ENCODE results near the gene SPPL2B. TPM values are rescaled to one million over a fixed set of nuclear protein-coding genes. Genes with fewer than 3 reads are reported as not detected.

The SPPL2B gene
- total and polyA plus RNA-seq, 4 experiments from 2014 or later: 6.2 to 82.8 (median 43.1) TPM

DNA sequence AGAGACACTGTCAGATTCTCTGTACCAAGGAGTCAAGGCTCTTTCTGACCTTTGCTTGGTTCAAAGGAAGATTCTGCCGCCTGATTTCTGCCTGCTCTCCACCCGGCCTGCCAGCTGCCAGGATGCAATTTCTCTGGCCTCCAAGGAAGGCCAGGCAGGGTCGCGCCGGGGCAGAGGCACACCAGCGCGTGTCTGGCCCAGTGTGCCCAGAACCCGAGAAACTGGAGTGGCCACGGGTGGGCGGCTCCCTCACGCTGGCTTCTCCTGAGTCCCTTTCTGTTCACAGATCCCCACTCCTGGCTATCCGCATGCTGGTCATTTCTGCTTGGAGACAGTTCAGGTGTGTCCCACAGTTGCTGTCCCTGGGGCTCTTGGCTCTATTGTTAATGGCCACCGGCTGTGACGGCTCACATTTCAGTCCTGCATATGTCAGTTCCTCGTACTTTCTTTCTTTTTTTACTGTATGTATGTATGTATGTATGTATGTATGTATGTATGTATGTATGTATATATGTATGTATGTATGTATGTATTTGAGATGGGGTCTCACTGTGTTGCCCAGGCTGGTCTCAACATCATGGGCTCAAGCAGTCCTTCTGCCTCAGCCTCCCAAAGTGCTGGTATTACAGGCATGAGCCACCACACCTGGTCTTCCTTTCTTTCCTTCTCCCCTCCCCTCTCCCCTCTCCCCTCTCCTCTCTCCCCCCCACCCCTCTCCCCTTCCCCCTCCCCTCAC, 48.5 kb downstream of the SPPL2B start:
- POLR2A ChIA-PET (ENCODE audit: partially characterized antibody): no interaction called here
- peaks cover 4 to 6% of the 10 kb centered on the region in 2 donors for H3K27me3 Mint-ChIP-seq
- H3K9me3 Mint-ChIP-seq: peaks cover 0 to 17% (median 10%) of the 10 kb centered on the region in 8 donors
- H3K4me1 ChIP-seq (ENCODE audit: insufficient read depth, low read length): no peaks in the 10 kb centered on the region
- H3K4me1 Mint-ChIP-seq: no peaks in the 10 kb centered on the region
- CTCF ChIA-PET (ENCODE audit: partially characterized antibody): no interaction called here
- H3K36me3 Mint-ChIP-seq: peaks cover 0 to 9% of the 10 kb centered on the region in 2 donors
- H3K9me3 ChIP-seq (ENCODE audit: control insufficient read depth in 1 of 2, low read length in 2 of 2): no peaks in the 10 kb centered on the region
- intact Hi-C loops (cut with micrococcal nuclease): no loop called here
- no peak overlapping the region for H3K27ac Mint-ChIP-seq
- H3K4me3 Mint-ChIP-seq: no peak overlapping the region
- H3K27ac ChIP-seq (ENCODE audit: low read depth, low read length): no peak overlapping the region
- H3K27me3 ChIP-seq (ENCODE audit: insufficient read depth, low read length): no peaks in the 10 kb centered on the region
- DNase-seq: peak in 1 of 5 donors; percentile 11
- H3K4me3 ChIP-seq (ENCODE audit: low read length in 2 of 2): no peak overlapping the region
- H3K36me3 ChIP-seq (ENCODE audit: insufficient read depth, low read length): no peaks in the 10 kb centered on the region

- ChIA-PET POLR2A (ENCODE audit: partially characterized antibody) (no interaction called here), CTCF (ENCODE audit: partially characterized antibody) (no interaction called here)
- Histone ChIP-seq H3K36me3 (ENCODE audit: insufficient read depth, low read length) (no peaks in the 10 kb centered on the region), H3K27ac (ENCODE audit: low read depth, low read length) (no peak overlapping the region), H3K9me3 (ENCODE audit: control insufficient read depth in 1 of 2, low read length in 2 of 2) (no peaks in the 10 kb centered on the region), H3K4me3 (ENCODE audit: low read length in 2 of 2) (no peak overlapping the region), H3K27me3 (ENCODE audit: insufficient read depth, low read length) (no peaks in the 10 kb centered on the region), H3K4me1 (ENCODE audit: insufficient read depth, low read length) (no peaks in the 10 kb centered on the region)
- intact Hi-C loops (cut with micrococcal nuclease): no loop called here
- no peak for DNase-seq
- Mint-ChIP-seq H3K4me3 (no peak overlapping the region), H3K9me3 (peaks cover 0 to 17% (median 8%) of the 10 kb centered on the region in 8 donors), H3K4me1 (peaks cover 0 to 3% (median 0%) of the 10 kb centered on the region in 4 donors), H3K27me3 (peaks cover 3 to 5% of the 10 kb centered on the region in 2 donors), H3K36me3 (peaks cover 0 to 9% of the 10 kb centered on the region in 2 donors), H3K27ac (no peak overlapping the region)
These were observed 52.1 kb downstream of the SPPL2B start for GRCh38 chr19:2380567-2380966.

- peaks cover 0 to 17% (median 8%) of the 10 kb centered on the region in 8 donors for H3K9me3 Mint-ChIP-seq
- Histone ChIP-seq H3K36me3 (ENCODE audit: insufficient read depth, low read length) (no peaks in the 10 kb centered on the region), H3K4me3 (ENCODE audit: low read length in 2 of 2) (no peak overlapping the region), H3K9me3 (ENCODE audit: control insufficient read depth in 1 of 2, low read length in 2 of 2) (no peaks in the 10 kb centered on the region), H3K27me3 (ENCODE audit: insufficient read depth, low read length) (no peaks in the 10 kb centered on the region), H3K27ac (ENCODE audit: low read depth, low read length) (no peak overlapping the region), H3K4me1 (ENCODE audit: insufficient read depth, low read length) (no peaks in the 10 kb centered on the region)
- peaks cover 0 to 3% (median 0%) of the 10 kb centered on the region in 4 donors for H3K4me1 Mint-ChIP-seq
- peaks cover 0 to 9% of the 10 kb centered on the region in 2 donors for H3K36me3 Mint-ChIP-seq
- peak in 1 of 5 donors; percentile 24 for DNase-seq
- H3K27me3 Mint-ChIP-seq: peaks cover 3 to 5% of the 10 kb centered on the region in 2 donors
- ChIA-PET CTCF (ENCODE audit: partially characterized antibody) (no interaction called here), POLR2A (ENCODE audit: partially characterized antibody) (no interaction called here)
- no peak overlapping the region for H3K27ac Mint-ChIP-seq
- intact Hi-C loops (cut with micrococcal nuclease): no loop called here
- no peak overlapping the region for H3K4me3 Mint-ChIP-seq
These were observed 52.8 kb downstream of the SPPL2B start for GRCh38 chr19:2381148-2381820.

DNA sequence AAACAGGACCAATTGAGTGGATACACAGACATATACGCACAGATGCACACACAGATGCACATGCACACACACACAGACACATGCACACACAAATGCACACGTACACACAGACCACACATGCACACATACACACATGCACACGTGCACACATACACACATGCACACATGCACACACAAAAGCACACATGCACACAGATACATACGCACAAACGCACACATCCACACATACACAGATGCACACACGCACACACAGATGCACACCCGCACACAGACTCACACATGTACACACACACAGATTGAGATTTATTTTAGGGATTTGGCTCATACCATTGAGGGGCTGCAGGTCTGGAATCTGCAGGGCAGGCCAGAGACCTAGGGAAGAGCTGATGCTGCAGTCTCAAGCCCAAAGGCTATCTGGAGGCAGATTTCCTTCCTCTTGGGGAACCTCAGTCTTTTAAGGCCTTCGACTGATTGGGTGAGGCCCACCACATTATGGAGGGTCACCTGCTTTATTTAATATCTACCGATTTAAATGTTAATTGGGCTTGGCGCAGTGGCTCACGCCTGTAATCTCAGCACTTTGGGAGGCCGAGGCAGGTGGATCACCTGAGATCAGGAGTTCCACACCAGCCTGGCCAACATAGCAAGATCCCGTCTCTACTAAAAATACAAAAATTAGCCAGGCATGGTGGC, 54.2 kb downstream of the SPPL2B start:
- Mint-ChIP-seq H3K36me3 (peaks cover 0 to 9% of the 10 kb centered on the region in 2 donors), H3K4me3 (peak overlapping the region in 1 of 8 donors; percentile 14), H3K27ac (no peak overlapping the region), H3K27me3 (peaks cover 3 to 5% of the 10 kb centered on the region in 2 donors), H3K4me1 (peaks cover 0 to 3% (median 0%) of the 10 kb centered on the region in 4 donors), H3K9me3 (peaks cover 0 to 17% (median 8%) of the 10 kb centered on the region in 8 donors)
- Histone ChIP-seq H3K4me3 (ENCODE audit: low read length in 2 of 2) (no peak overlapping the region), H3K27me3 (ENCODE audit: insufficient read depth, low read length) (no peaks in the 10 kb centered on the region), H3K27ac (ENCODE audit: low read depth, low read length) (no peak overlapping the region), H3K9me3 (ENCODE audit: control insufficient read depth in 1 of 2, low read length in 2 of 2) (no peaks in the 10 kb centered on the region), H3K36me3 (ENCODE audit: insufficient read depth, low read length) (no peaks in the 10 kb centered on the region), H3K4me1 (ENCODE audit: insufficient read depth, low read length) (no peaks in the 10 kb centered on the region)
- ChIA-PET CTCF (ENCODE audit: partially characterized antibody) (no interaction called here), POLR2A (ENCODE audit: partially characterized antibody) (no interaction called here)
- intact Hi-C loops (cut with micrococcal nuclease): no loop called here
- DNase-seq: peak in 1 of 5 donors; percentile 8

DNA sequence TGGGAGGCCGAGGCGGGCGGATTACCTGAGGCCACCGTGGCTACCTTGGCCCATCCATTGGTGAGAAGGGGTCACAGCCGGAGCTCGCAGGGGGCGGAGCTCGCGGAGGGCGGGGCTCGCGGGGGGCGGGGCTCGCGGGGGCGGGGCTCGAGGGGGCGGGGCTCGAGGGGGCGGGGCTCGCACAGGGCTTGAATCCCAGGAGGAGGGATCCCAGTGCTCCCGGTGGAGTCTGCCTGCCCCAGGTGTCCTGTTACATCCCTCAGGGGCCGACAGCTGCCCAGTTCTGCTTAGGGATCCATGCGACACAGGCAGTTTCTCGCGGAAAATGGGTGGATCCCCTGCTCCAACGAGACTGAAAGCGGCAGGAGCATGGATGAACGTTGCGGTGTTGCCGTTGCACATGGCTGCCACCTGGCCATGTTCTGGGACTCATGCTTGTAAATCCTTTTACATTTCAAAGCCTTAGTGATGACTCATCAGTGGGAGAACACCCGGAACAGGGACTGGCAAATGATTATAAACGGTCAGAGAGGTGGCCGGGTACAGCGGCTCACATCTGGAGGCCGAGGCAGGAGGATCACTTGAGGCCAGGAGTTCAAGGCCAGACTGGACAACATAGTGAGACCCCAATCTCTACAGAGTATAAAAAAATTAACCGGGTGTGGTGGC, 56.7 kb downstream of the SPPL2B start:
- CTCF ChIA-PET (ENCODE audit: partially characterized antibody): interaction anchor here (2.4 kb wide), 1 partner anchor 8 kb away, joined by 11 read pairs; no protein-coding TSS in a partner anchor
- POLR2A ChIA-PET (ENCODE audit: partially characterized antibody): no interaction called here
- Histone ChIP-seq H3K4me1 (ENCODE audit: insufficient read depth, low read length) (no peaks in the 10 kb centered on the region), H3K27ac (ENCODE audit: low read depth, low read length) (no peak overlapping the region), H3K36me3 (ENCODE audit: insufficient read depth, low read length) (no peaks in the 10 kb centered on the region), H3K4me3 (ENCODE audit: low read length in 2 of 2) (no peak overlapping the region), H3K27me3 (ENCODE audit: insufficient read depth, low read length) (no peaks in the 10 kb centered on the region), H3K9me3 (ENCODE audit: control insufficient read depth in 1 of 2, low read length in 2 of 2) (no peaks in the 10 kb centered on the region)
- no peak overlapping the region for H3K27ac Mint-ChIP-seq
- peak in 1 of 5 donors; percentile 6 for DNase-seq
- peaks cover 3 to 5% of the 10 kb centered on the region in 2 donors for H3K27me3 Mint-ChIP-seq
- H3K9me3 Mint-ChIP-seq: peaks cover 0 to 6% (median 4%) of the 10 kb centered on the region in 8 donors
- H3K36me3 Mint-ChIP-seq: peaks cover 0 to 6% of the 10 kb centered on the region in 2 donors
- peaks cover 0 to 3% (median 0%) of the 10 kb centered on the region in 4 donors for H3K4me1 Mint-ChIP-seq
- peak overlapping the region in 1 of 8 donors; percentile 20 for H3K4me3 Mint-ChIP-seq
- intact Hi-C loops (cut with micrococcal nuclease): no loop called here

GRCh38 chr19:2387367-2388288, 59.1 kb downstream of the SPPL2B start:
- Mint-ChIP-seq H3K4me3 (no peak overlapping the region), H3K27ac (peak overlapping the region in 1 of 7 donors; percentile 76)

More at GRCh38 chr19:2387367-2388288, 59.1 kb downstream of the SPPL2B start:
- Histone ChIP-seq H3K9me3 (ENCODE audit: control insufficient read depth in 1 of 2, low read length in 2 of 2) (no peaks in the 10 kb centered on the region), H3K27me3 (ENCODE audit: insufficient read depth, low read length) (no peaks in the 10 kb centered on the region), H3K4me3 (ENCODE audit: low read length in 2 of 2) (no peak overlapping the region), H3K36me3 (ENCODE audit: insufficient read depth, low read length) (no peaks in the 10 kb centered on the region), H3K27ac (ENCODE audit: low read depth, low read length) (no peak overlapping the region), H3K4me1 (ENCODE audit: insufficient read depth, low read length) (no peaks in the 10 kb centered on the region)
- H3K9me3 Mint-ChIP-seq: peaks cover 0 to 4% (median 0%) of the 10 kb centered on the region in 8 donors
- ChIA-PET POLR2A (ENCODE audit: partially characterized antibody) (interaction anchor here (0.8 kb wide), 1 partner anchor 114 kb away, joined by 3 read pairs; no protein-coding TSS in a partner anchor), CTCF (ENCODE audit: partially characterized antibody) (interaction anchor here (1.2 to 9.3 kb wide), 2 partner anchors 111 to 232 kb away, joined by 4 to 81 read pairs; no protein-coding TSS in a partner anchor)
- H3K4me1 Mint-ChIP-seq: peaks cover 2 to 5% (median 4%) of the 10 kb centered on the region in 4 donors
- DNase-seq: no peak
- peaks cover 2 to 4% of the 10 kb centered on the region in 2 donors for H3K27me3 Mint-ChIP-seq
- intact Hi-C loops (cut with micrococcal nuclease): no loop called here
- H3K36me3 Mint-ChIP-seq: no peaks in the 10 kb centered on the region
